ENCODE measurements around the gene CNMD.

The CNMD gene

DNA sequence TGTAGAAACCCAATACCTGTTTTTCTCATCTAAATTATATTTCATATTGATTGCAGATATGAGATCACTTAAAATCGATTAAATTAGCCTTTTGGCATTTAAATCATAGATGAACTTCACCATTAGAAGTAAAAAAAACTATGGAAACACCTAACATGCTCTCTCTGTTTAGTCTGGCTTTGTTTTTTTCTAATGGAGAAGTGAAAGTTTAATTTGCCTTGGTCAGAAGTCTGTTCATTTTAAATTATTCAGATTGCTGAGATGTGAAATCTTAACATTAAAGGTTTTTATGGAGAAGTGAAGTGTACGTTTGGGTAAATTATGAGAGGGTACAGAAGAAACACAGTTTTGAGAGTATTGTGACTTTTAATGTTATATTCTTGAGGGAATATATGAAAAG is 80.3 kb downstream of the CNMD start:
- no peak for DNase-seq (ENCODE audit: extremely low read depth, insufficient read length)
- no peak for TF ChIP-seq CTCF (IDR thresholded peaks at IDR 0.05; ENCODE audit: insufficient read depth, low read length, poor library complexity, severe bottlenecking)
- no peaks in the 10 kb centered on the region for H3K36me3 ChIP-seq (ENCODE audit: control insufficient read depth, insufficient read depth, low read length)
- no peak overlapping the region for H3K4me3 ChIP-seq (replicated peaks; ENCODE audit: low read depth, low read length)
- H3K27me3 ChIP-seq (replicated peaks; ENCODE audit: control insufficient read depth, insufficient read depth, low read length), result no peaks in the 10 kb centered on the region
